ENCODE measurements around the gene TXNDC12. TPM values are rescaled to one million over a fixed set of nuclear protein-coding genes. Genes with fewer than 3 reads are reported as not detected.
"Not testable (repeated sequence)": the region's sequence is repeated elsewhere in the genome, so short reads cannot be mapped to it uniquely, and the experiment has no call there.

Gene TXNDC12
- total RNA-seq, 1 donor from 2014 or later: 62.1 TPM

- no peak for DNase-seq (ENCODE audit: low read depth)
- H3K36me3 ChIP-seq (ENCODE audit: control insufficient read depth, insufficient read depth, low read length): no peaks in the 10 kb centered on the region
- no peaks in the 10 kb centered on the region for H3K27me3 ChIP-seq (ENCODE audit: control insufficient read depth, insufficient read depth, low read length)
- peak overlapping the region; percentile 100 for H3K4me3 ChIP-seq (ENCODE audit: low read depth, low read length)
- TF ChIP-seq CTCF (IDR thresholded peaks at IDR 0.05; ENCODE audit: insufficient read depth, low read length, poor library complexity, severe bottlenecking): no peak
Measured at GRCh38 chr1:52032124-52032784, 22.7 kb downstream of the TXNDC12 start.

GRCh38 chr1:52028839-52029238, 26.2 kb downstream of the TXNDC12 start:
- not testable (repeated sequence) for H3K36me3 ChIP-seq (ENCODE audit: control insufficient read depth, insufficient read depth, low read length); H3K27me3 ChIP-seq (ENCODE audit: control insufficient read depth, insufficient read depth, low read length); H3K4me3 ChIP-seq (ENCODE audit: low read depth, low read length); DNase-seq (ENCODE audit: low read depth)

GRCh38 chr1:52028328-52028727, 26.7 kb downstream of the TXNDC12 start:
- no peak overlapping the region for H3K4me3 ChIP-seq (ENCODE audit: low read depth, low read length)
- TF ChIP-seq CTCF (IDR thresholded peaks at IDR 0.05; ENCODE audit: insufficient read depth, low read length, poor library complexity, severe bottlenecking): no peak
- no peak for DNase-seq (ENCODE audit: low read depth)
- H3K27me3 ChIP-seq (ENCODE audit: control insufficient read depth, insufficient read depth, low read length): no peaks in the 10 kb centered on the region
- no peaks in the 10 kb centered on the region for H3K36me3 ChIP-seq (ENCODE audit: control insufficient read depth, insufficient read depth, low read length)

- DNase-seq (ENCODE audit: low read depth): no peak
- no peak for TF ChIP-seq CTCF (IDR thresholded peaks at IDR 0.05; ENCODE audit: insufficient read depth, low read length, poor library complexity, severe bottlenecking)
- no peaks in the 10 kb centered on the region for H3K27me3 ChIP-seq (ENCODE audit: control insufficient read depth, insufficient read depth, low read length)
- no peak overlapping the region for H3K4me3 ChIP-seq (ENCODE audit: low read depth, low read length)
- peaks cover 1% of the 10 kb centered on the region for H3K36me3 ChIP-seq (ENCODE audit: control insufficient read depth, insufficient read depth, low read length)
Measured at GRCh38 chr1:52026278-52026677, 28.7 kb downstream of the TXNDC12 start.

- no peak for DNase-seq (ENCODE audit: low read depth)
- Histone ChIP-seq H3K4me3 (ENCODE audit: low read depth, low read length) (no peak overlapping the region), H3K27me3 (ENCODE audit: control insufficient read depth, insufficient read depth, low read length) (no peaks in the 10 kb centered on the region), H3K36me3 (ENCODE audit: control insufficient read depth, insufficient read depth, low read length) (peaks cover 1% of the 10 kb centered on the region)
- TF ChIP-seq CTCF (IDR thresholded peaks at IDR 0.05; ENCODE audit: insufficient read depth, low read length, poor library complexity, severe bottlenecking): no peak
Measured at GRCh38 chr1:52022133-52022532, 32.9 kb downstream of the TXNDC12 start.

GRCh38 chr1:52008071-52008809, 46.8 kb downstream of the TXNDC12 start:
- no peak overlapping the region for H3K4me3 ChIP-seq (ENCODE audit: low read depth, low read length)
- no peaks in the 10 kb centered on the region for H3K27me3 ChIP-seq (ENCODE audit: control insufficient read depth, insufficient read depth, low read length)
- no peaks in the 10 kb centered on the region for H3K36me3 ChIP-seq (ENCODE audit: control insufficient read depth, insufficient read depth, low read length)
- no peak for TF ChIP-seq CTCF (IDR thresholded peaks at IDR 0.05; ENCODE audit: insufficient read depth, low read length, poor library complexity, severe bottlenecking)
- DNase-seq (ENCODE audit: low read depth): no peak

All from kidney epithelial cell (primary cell).